HT-29 (cell line): Measurements from ENCODE around the gene ESRRA. TPM values are rescaled to one million over a fixed set of nuclear protein-coding genes. Genes with fewer than 3 reads are reported as not detected.
A peak's percentile ranks its signal among the peaks of the same experiment; 100 is the strongest.

Source experiments
- DNase-seq: peaks from one replicate; pipeline ENCODE4 v3.0.0-alpha.2; 2015; ENCODE audit warnings: low spot score
- total RNA-seq: library from RNA; depleted of rRNA; stranded (reverse); fragments of >200 nt; shearing (Covaris generic); gene quantifications from 2 replicates; pipeline ENCODE4 v1.2.3, GENCODE V29; 2014

Gene ESRRA
- total RNA-seq, 1 experiment from 2014 or later: 180 TPM

- DNase-seq: no peak
Observed at GRCh38 chr11:64351136-64351631, 45.9 kb downstream of the ESRRA start.

- no peak for DNase-seq
Observed at GRCh38 chr11:64352099-64352994, 47.0 kb downstream of the ESRRA start.

DNA sequence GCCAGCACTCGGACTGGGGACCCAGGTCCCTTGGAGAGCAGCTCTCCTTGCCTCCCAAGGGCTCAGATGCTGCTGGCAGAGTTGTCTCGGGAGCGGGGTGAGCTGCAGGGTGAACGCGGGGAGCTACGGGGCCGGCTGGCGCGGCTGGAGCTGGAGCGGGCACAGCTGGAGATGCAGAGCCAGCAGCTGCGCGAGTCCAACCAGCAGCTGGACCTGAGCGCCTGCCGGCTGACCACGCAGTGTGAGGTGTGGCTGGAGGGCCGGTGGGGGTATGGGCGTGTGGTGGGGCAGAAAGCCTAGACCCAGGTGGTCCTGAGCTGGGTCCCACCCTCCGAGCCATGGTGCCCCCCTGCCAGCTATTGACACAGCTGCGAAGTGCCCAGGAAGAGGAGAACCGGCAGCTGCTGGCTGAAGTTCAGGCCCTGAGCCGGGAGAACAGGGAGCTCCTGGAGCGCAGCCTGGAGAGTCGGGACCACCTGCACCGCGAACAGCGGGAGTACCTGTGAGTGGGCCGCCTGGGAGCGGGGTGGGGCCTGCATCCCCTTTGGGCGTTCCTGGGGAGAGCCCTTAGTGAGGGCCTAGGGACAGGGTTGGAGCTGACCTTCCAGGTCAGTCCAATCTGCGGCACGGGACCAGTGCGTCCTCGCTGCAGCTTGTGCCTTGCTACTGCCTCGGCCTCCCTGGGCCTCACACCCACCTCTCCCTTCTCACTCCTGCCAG is 47.8 kb downstream of the ESRRA start:
- DNase-seq: no peak

DNA sequence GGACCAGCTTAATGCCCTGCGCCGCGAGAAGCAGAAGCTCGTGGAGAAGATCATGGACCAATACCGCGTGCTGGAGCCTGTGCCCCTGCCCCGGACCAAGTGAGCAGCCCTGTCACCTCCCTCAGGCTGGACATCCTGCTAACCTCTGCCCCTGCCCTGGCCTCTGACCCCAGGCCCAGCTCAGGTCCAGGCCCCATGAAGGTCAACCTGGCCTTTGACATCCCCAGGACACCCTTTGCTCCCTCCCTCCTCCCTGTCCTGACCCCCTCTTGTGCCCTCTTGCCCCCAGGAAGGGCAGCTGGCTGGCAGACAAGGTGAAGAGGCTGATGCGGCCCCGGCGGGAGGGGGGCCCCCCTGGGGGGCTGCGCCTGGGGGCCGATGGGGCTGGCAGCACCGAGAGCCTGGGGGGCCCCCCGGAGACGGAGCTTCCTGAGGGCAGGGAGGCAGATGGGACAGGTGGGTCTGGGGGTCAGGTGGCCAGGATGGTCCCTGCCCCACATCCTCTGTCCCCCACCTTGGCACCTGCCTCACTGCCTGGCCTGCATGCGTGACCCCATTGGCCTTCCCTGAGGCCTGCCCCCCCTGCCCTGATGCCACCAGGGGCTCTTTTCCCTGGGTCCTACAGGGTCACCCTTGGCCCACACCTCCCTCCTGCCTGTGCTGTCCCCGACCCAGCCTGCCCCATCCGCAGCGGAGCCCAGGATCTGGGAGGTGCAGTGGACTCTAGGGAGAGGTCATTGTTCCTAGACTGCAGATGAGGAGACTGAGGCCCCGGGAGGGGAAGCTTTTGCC is 48.6 kb downstream of the ESRRA start:
- DNase-seq: no peak

DNA sequence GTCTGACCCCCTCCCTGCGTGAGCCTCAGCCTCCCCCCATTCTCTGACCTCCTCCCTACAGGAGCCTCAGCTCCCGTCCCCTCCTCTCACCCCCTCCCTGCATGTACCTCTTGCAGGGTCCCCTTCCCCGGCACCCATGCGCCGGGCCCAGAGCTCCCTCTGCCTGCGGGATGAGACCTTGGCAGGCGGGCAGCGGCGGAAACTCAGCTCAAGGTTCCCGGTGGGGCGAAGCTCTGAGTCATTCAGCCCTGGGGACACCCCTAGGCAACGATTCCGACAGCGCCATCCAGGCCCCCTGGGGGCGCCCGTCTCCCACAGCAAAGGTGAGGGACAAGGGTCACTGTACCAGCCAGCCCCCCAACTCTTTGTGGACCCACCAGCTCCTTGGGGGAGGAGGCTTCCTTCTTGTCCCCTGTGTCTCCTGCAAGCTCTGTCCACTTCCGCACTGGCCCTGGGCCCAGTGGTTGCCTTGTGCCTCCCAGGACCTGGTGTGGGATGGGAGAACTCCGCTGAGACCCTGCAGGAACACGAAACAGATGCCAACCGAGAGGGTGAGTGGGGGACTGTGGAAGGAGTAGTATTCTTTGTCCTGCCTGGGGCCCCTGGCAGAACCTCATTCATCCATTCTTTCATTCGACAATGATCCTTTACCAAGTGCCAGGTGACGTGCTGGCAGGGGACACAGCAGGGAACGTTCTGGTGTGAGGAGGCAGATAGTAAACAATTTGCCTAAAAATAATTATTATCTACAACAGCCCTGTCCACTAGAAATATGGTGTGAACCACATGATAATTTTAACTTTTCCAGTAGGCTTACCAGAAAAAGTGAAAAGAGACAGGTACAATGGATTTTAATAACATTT is 50.0 kb downstream of the ESRRA start:
- DNase-seq: peak; percentile 94

- DNase-seq: peak; percentile 66
Observed at GRCh38 chr11:64356498-64357411, 51.4 kb downstream of the ESRRA start.

DNA sequence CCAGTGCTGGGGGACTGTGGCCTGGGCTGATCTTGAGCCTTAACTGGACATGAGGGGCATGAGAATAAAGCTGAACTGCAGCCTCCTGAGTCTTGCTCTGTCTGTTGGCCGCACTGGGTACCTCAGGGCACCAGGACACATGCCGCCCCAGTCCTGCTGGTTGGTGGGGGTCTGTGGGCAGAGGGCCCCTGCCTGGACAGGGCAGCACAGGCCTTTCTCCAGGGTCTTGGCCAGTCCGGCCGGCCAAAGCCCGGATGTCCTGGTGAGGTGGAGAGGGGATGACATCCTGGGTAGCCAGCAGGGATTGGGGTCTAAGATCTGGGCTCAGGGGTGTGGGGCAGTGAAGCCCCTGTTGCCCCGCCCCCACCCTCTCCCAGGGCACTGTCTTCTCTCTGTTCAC is 52.1 kb downstream of the ESRRA start:
- DNase-seq: no peak

- peak; percentile 67 for DNase-seq
Observed at GRCh38 chr11:64357904-64358535, 52.7 kb downstream of the ESRRA start.

- no peak for DNase-seq
Observed at GRCh38 chr11:64358536-64358906, 53.2 kb downstream of the ESRRA start.

DNA sequence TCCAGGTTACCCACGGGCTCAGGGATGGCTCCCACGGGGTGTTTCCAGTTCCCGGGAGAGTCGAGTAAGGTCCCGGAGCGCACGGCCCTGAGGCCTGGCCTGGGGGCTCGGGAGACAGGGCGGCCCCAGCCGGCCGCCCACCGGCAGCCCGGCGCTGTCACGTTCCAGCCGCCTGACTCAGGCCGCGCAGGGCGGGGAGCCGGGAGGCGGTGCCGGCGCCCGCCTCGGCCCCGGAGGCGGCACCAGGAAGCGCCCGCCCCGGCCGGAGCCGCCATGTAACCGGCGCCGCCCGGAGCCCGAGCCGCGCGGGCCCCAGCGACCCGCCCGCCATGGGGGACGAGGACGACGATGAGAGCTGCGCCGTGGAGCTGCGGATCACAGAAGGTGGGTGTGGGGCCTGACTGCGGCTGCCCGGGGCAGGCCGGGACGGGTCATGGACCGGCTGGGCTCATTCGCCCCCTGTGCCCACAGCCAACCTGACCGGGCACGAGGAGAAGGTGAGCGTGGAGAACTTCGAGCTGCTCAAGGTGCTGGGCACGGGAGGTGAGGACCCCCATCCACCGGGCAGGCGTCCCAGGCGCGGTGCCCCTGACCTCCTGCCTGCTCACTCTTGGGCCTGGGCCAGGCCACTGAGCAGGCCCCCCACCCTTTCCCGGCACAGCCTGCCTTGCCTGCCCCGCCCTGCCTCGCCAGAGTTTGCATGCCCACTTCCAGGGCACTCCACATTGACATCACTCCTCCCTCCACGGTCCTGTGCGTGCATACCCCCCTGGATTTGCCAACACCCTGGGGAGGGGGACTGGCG is 53.8 kb downstream of the ESRRA start, which contains the start of gene RPS6KA4:
Gene RPS6KA4 (plus strand): TSS at position 256 of the 805 bp plus-strand sequence. CDS start 74 bp downstream, at position 330.
- peak; percentile 84 for DNase-seq

- no peak for DNase-seq
Observed at GRCh38 chr11:64359712-64360445, 54.6 kb downstream of the ESRRA start.

DNA sequence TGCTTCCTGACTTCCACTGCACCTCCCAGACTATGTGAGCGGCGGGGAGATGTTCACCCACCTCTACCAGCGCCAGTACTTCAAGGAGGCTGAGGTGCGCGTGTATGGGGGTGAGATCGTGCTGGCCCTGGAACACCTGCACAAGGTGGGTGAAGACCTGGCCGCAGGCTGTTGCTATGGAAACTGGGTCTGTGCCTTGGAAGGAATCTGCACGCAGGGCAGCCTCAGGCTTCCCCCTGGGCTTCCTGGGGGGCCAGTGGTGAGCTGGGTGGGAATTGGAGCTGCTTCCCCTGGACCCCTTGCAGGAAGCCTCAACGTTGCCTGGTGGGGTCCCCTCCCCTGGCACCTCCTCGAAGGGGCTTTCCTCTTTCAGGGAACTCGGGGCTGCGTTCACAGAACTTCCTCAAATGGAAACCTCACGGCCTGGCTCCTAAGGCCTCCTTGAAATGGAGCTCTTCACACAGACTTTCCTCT is 55.2 kb downstream of the ESRRA start:
- DNase-seq: no peak

GRCh38 chr11:64361659-64362058 is 56.3 kb downstream of the ESRRA start:
- no peak for DNase-seq

- no peak for DNase-seq
Observed at GRCh38 chr11:64362339-64362738, 57.0 kb downstream of the ESRRA start.

DNA sequence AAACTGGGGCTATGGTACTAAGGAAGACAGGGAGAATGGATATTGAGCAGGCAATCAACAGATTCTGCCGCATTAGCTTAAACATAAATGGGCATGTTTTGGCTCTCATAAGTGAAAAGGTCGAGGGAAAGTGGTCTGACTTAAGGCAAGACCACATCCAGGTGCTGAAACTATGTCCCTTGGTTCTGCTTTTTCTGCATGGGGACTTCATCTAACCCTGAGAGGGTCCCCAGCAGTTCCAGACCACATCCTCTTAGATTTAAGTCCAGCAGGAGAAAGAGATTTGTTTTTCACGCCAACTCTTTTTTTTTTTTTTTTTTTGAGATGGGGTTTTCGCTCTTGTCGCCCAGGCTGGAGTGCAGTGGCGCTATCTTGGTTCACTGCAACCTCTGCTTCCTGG is 59.1 kb downstream of the ESRRA start:
- no peak for DNase-seq

- no peak for DNase-seq
Observed at GRCh38 chr11:64364911-64365310, 59.6 kb downstream of the ESRRA start.
